ENCODE results near the gene NOSTRIN.
"Not testable (repeated sequence)": the region's sequence is repeated elsewhere in the genome, so short reads cannot be mapped to it uniquely, and the experiment has no call there.

NOSTRIN gene

GRCh38 chr2:168853471-168853870 lies 51.0 kb downstream of the NOSTRIN start:
- no peaks in the 10 kb centered on the region for H4K20me1 ChIP-seq (ENCODE audit: insufficient read depth)
- H3K27me3 ChIP-seq (ENCODE audit: insufficient read depth, low read depth), result no peaks in the 10 kb centered on the region
- H3K79me2 ChIP-seq (ENCODE audit: insufficient read depth, low read depth), result no peaks in the 10 kb centered on the region
- no peak overlapping the region for H2AFZ ChIP-seq (ENCODE audit: low read depth)
- TF ChIP-seq CTCF (conservative IDR thresholded peaks at IDR 0.05; ENCODE audit: low read depth, low read length), result no peak
- H3K4me3 ChIP-seq (IDR thresholded peaks at IDR 0.05; ENCODE audit: insufficient read depth, low read depth, low read length), result no peak overlapping the region
- no peak overlapping the region for H3K9ac ChIP-seq
- H3K27ac ChIP-seq, result no peak overlapping the region
- H3K4me2 ChIP-seq, result no peak overlapping the region
- H3K4me1 ChIP-seq (ENCODE audit: low read depth, poor library complexity, severe bottlenecking), result peaks cover 4% of the 10 kb centered on the region
- H3K36me3 ChIP-seq (ENCODE audit: insufficient read depth), result no peaks in the 10 kb centered on the region

GRCh38 chr2:168854651-168855050 lies 52.2 kb downstream of the NOSTRIN start:
- peaks cover 4% of the 10 kb centered on the region for H3K4me1 ChIP-seq (ENCODE audit: low read depth, poor library complexity, severe bottlenecking)
- TF ChIP-seq CTCF (conservative IDR thresholded peaks at IDR 0.05; ENCODE audit: low read depth, low read length), result no peak
- H3K9ac ChIP-seq, result no peak overlapping the region
- H3K36me3 ChIP-seq (ENCODE audit: insufficient read depth), result no peaks in the 10 kb centered on the region
- H3K4me3 ChIP-seq (IDR thresholded peaks at IDR 0.05; ENCODE audit: insufficient read depth, low read depth, low read length), result no peak overlapping the region
- H4K20me1 ChIP-seq (ENCODE audit: insufficient read depth), result no peaks in the 10 kb centered on the region
- no peak overlapping the region for H2AFZ ChIP-seq (ENCODE audit: low read depth)
- H3K27me3 ChIP-seq (ENCODE audit: insufficient read depth, low read depth), result no peaks in the 10 kb centered on the region
- no peak overlapping the region for H3K27ac ChIP-seq
- no peaks in the 10 kb centered on the region for H3K79me2 ChIP-seq (ENCODE audit: insufficient read depth, low read depth)
- H3K4me2 ChIP-seq, result no peak overlapping the region

GRCh38 chr2:168855601-168856000 lies 53.2 kb downstream of the NOSTRIN start:
- Histone ChIP-seq H3K27me3 (ENCODE audit: insufficient read depth, low read depth) (no peaks in the 10 kb centered on the region), H3K4me3 (IDR thresholded peaks at IDR 0.05; ENCODE audit: insufficient read depth, low read depth, low read length) (no peak overlapping the region), H4K20me1 (ENCODE audit: insufficient read depth) (no peaks in the 10 kb centered on the region), H3K4me1 (ENCODE audit: low read depth, poor library complexity, severe bottlenecking) (no peaks in the 10 kb centered on the region), H3K79me2 (ENCODE audit: insufficient read depth, low read depth) (no peaks in the 10 kb centered on the region), H3K4me2 (no peak overlapping the region), H2AFZ (ENCODE audit: low read depth) (no peak overlapping the region), H3K36me3 (ENCODE audit: insufficient read depth) (no peaks in the 10 kb centered on the region), H3K27ac (no peak overlapping the region), H3K9ac (no peak overlapping the region)
- no peak for TF ChIP-seq CTCF (conservative IDR thresholded peaks at IDR 0.05; ENCODE audit: low read depth, low read length)

- no peaks in the 10 kb centered on the region for H3K36me3 ChIP-seq (ENCODE audit: insufficient read depth)
- H3K27ac ChIP-seq, result no peak overlapping the region
- no peak overlapping the region for H2AFZ ChIP-seq (ENCODE audit: low read depth)
- no peak for TF ChIP-seq CTCF (conservative IDR thresholded peaks at IDR 0.05; ENCODE audit: low read depth, low read length)
- no peaks in the 10 kb centered on the region for H3K79me2 ChIP-seq (ENCODE audit: insufficient read depth, low read depth)
- H3K4me1 ChIP-seq (ENCODE audit: low read depth, poor library complexity, severe bottlenecking), result no peaks in the 10 kb centered on the region
- H3K27me3 ChIP-seq (ENCODE audit: insufficient read depth, low read depth), result no peaks in the 10 kb centered on the region
- H3K4me2 ChIP-seq, result no peak overlapping the region
- no peak overlapping the region for H3K9ac ChIP-seq
- H3K4me3 ChIP-seq (IDR thresholded peaks at IDR 0.05; ENCODE audit: insufficient read depth, low read depth, low read length), result no peak overlapping the region
- H4K20me1 ChIP-seq (ENCODE audit: insufficient read depth), result no peaks in the 10 kb centered on the region
Observed at GRCh38 chr2:168858146-168858545, 55.7 kb downstream of the NOSTRIN start.

- H3K27me3 ChIP-seq (ENCODE audit: insufficient read depth, low read depth); H4K20me1 ChIP-seq (ENCODE audit: insufficient read depth); H3K36me3 ChIP-seq (ENCODE audit: insufficient read depth); H3K4me1 ChIP-seq (ENCODE audit: low read depth, poor library complexity, severe bottlenecking); H3K4me3 ChIP-seq (IDR thresholded peaks at IDR 0.05; ENCODE audit: insufficient read depth, low read depth, low read length); H3K79me2 ChIP-seq (ENCODE audit: insufficient read depth, low read depth); H3K4me2 ChIP-seq; H3K27ac ChIP-seq; H3K9ac ChIP-seq; H2AFZ ChIP-seq (ENCODE audit: low read depth): not testable (repeated sequence)
Observed at GRCh38 chr2:168867164-168867563, 64.7 kb downstream of the NOSTRIN start.

- H4K20me1 ChIP-seq (ENCODE audit: insufficient read depth); H3K4me3 ChIP-seq (IDR thresholded peaks at IDR 0.05; ENCODE audit: insufficient read depth, low read depth, low read length); H3K36me3 ChIP-seq (ENCODE audit: insufficient read depth); H3K9ac ChIP-seq; H2AFZ ChIP-seq (ENCODE audit: low read depth); H3K4me1 ChIP-seq (ENCODE audit: low read depth, poor library complexity, severe bottlenecking); H3K27ac ChIP-seq; H3K79me2 ChIP-seq (ENCODE audit: insufficient read depth, low read depth); H3K27me3 ChIP-seq (ENCODE audit: insufficient read depth, low read depth); H3K4me2 ChIP-seq: not testable (repeated sequence)
Observed at GRCh38 chr2:168870369-168870768, 67.9 kb downstream of the NOSTRIN start.

GRCh38 chr2:168870824-168871223 lies 68.4 kb downstream of the NOSTRIN start:
- H3K27me3 ChIP-seq (ENCODE audit: insufficient read depth, low read depth); H4K20me1 ChIP-seq (ENCODE audit: insufficient read depth); H3K9ac ChIP-seq; H3K4me3 ChIP-seq (IDR thresholded peaks at IDR 0.05; ENCODE audit: insufficient read depth, low read depth, low read length); H3K4me1 ChIP-seq (ENCODE audit: low read depth, poor library complexity, severe bottlenecking); H2AFZ ChIP-seq (ENCODE audit: low read depth); H3K79me2 ChIP-seq (ENCODE audit: insufficient read depth, low read depth); H3K27ac ChIP-seq; H3K36me3 ChIP-seq (ENCODE audit: insufficient read depth); H3K4me2 ChIP-seq: not testable (repeated sequence)
